HG02973 (cell line): ENCODE data around the gene IQSEC1.

Source experiments
- ATAC-seq: cut with Tn5 transposase; IDR thresholded peaks from one replicate; pipeline ENCODE4 v1.9.1; 2021; ENCODE audit warnings: moderate library complexity; ENCODE audit not compliant: unreplicated experiment

IQSEC1 gene

GRCh38 chr3:13034109-13034800 is 39.0 kb downstream of the IQSEC1 start:
- ATAC-seq: no peak

DNA sequence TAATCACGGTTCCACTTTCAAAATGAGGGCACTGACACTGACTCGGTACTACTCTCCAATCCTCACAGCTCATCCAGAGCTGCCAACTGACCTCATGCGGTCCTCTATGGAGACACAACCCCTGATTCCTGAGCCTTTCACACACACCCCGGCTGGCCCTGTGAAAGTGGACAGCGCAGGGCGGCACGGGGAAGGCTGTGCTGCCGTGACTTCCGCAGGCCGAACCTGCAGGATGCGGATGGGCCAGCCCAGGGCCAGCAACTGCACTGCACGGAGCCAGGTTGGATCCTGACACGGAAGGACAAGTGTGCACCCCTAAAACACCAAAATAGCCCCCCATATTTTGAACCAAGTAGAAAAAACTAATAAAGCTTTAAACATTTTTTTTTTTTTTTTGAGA is 41.0 kb downstream of the IQSEC1 start:
- ATAC-seq: no peak

DNA sequence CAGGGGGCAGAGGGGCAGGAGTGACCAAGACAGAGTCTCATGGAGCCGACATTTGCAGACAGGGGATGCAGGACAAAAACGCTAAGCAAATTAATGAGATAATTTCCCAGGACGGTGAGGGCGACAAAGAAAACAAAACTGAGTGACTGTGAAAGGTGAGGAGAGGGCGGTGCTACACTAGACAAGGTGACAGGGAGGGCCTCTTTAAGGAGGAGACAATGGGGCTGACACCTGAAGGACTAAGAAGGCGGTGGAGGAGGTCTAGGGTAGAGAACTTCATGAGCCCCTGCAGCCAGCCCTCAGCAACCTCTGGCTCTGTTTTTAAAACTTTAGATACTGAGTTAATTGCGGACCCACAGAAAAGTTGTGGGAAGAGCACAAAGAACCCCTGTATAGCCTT is 41.6 kb downstream of the IQSEC1 start:
- ATAC-seq: no peak

DNA sequence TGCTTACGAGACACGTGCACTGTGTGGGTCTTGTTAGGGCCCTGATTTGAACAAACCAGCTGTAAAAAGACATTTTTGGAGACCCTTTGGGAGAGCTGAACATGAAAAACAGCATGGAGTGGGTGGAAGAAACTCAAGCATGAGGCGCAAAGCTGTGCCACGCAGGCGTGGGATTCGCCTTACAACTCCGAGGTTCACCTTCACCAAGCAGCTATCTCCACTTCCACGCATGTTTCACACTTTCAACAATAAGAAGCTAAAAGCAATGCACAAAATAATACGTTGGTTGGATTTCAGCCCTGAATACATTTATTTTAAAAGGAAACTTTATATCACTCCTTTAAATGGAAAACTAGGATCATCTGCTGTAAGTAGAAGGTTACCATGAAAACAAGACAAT is 42.5 kb downstream of the IQSEC1 start:
- no peak for ATAC-seq

GRCh38 chr3:13028010-13028821 is 45.0 kb downstream of the IQSEC1 start:
- ATAC-seq: no peak

DNA sequence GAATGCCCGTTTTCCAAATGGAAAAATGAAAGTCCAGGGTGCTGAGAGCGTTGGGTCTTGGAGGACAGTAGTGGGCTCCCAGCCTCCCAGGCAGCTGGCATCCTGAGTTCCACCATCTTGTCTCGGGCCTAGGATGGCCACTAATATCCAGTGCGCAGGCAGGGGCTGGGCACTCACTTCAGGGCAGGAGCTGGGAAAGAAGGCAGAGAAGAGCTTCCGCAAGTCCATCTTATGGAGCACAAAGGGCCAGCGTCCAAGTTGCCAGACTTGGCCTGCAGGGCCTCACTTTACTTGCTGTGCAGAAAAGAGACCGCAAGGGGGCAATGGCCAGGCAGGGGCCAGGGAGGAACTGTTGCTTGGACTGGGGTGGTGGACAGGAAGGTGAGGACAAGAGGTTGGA is 46.1 kb downstream of the IQSEC1 start:
- ATAC-seq: no peak

- no peak for ATAC-seq
Measured at GRCh38 chr3:13026534-13026933, 46.7 kb downstream of the IQSEC1 start.

DNA sequence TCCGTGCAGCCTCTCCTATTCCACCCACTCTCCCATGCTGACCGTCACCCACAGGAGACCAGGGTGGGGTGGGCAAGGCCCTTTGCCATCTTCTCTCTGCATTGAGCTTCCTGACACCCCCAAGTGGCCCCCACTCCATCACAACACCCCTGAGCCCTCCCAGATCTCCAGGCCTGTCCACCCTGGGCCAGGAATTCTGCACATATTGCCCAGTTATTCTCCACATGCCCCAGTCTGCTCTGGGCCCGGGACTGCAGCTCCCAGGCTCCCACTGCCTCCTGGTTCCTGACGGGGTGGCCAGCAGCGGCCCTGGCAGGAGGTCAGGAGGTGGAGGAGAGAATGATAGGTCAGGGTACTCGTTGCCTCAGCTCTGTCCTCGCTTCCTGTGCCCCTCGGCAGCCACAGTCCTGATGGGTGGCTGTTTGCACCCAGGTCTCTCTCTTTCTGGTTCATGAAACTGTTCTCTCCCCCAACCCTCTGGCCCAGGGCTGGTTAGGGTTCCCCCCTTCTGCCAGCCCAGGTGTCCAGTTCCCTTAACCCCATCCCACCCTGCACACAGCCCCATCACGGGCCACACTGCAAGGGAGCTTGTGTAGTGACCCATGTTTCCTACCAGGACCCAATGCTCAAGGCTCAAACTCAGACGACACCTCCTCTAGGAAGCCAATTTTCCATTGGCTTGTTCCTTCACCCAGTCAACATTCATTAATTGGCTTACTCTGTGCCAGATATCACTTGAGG is 47.3 kb downstream of the IQSEC1 start:
- ATAC-seq: no peak

GRCh38 chr3:13025090-13025489 is 48.1 kb downstream of the IQSEC1 start:
- ATAC-seq: no peak

- ATAC-seq: no peak
Measured at GRCh38 chr3:13024765-13025065, 48.5 kb downstream of the IQSEC1 start.

- no peak for ATAC-seq
Measured at GRCh38 chr3:13023971-13024764, 49.1 kb downstream of the IQSEC1 start.

DNA sequence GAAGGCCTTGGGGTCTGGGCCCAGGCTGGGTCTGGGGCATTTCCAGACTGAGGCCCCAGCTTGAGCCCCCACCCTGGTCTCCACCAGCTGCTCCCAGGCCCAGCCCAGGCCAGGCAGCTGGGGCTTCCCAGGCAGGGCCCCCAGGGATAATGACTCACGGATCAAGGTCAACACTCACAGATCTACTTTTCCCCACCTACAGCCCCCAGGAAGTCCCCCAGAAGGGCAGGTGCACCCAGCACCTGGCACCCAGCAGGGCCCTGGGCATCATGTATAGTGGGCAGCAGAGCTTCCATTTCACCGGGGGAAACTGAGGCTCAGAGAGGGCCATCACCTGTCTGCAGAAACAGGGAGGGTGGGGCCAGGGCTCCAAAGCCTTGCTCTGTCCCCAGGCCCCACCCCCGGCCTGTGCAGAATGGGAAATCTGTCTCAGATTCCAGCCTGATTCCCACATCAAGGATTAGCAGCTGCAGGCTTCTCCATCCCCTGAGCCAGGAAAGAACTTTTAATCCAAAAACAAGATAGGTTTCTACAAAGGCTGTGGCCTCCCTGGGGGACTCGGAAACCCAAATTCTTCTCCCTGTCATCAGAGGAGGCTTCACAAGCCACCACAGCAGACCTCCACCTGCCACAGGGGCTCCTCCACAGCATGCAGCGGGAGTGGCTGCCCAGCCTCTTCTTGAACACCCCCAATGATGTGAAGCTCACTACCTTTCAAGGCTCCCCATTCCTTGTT is 49.8 kb downstream of the IQSEC1 start:
- no peak for ATAC-seq

DNA sequence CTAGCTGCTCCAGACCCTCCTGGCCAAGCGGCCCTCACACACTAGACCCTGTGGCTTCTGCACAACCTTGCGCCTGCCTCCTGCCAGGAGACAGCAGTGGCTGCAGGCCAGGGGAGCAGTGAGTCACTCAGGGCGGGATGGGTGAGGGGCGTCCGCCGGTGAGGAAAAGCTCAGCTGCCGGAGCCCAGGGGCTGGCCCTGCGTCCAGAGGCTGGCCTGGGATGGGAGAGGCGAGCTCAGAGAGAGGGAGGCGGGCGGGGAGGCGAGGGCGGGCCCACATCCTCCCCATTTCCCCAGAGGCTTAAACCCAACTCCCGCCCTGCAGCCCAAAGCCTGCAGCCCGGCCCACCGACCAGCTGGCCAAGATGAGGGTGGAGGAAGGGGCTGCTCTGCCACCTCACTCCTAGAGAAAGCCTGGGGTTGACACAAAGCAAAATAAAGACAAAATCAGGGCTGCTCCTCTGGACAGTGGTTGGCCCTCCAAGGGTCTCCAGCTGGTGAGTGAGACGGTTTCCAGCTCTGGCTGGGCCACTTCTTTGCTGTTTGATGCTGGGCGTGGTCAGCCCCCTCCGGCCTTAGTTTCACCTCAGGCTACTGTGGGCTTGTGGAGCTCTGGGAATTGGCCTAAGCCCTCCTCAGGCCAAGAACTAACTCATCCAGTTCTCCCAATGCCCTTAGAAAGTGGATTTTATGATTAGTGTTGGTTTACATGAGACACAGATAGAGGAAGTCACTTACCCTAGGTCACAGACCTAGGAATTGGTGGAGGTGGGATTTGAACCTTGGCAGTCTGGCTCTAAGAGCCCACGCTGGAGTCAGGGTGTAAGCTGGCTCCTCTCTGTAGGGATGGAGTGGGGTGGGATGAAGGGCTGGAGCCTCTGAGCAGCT is 50.6 kb downstream of the IQSEC1 start:
- peak; percentile 31 for ATAC-seq

DNA sequence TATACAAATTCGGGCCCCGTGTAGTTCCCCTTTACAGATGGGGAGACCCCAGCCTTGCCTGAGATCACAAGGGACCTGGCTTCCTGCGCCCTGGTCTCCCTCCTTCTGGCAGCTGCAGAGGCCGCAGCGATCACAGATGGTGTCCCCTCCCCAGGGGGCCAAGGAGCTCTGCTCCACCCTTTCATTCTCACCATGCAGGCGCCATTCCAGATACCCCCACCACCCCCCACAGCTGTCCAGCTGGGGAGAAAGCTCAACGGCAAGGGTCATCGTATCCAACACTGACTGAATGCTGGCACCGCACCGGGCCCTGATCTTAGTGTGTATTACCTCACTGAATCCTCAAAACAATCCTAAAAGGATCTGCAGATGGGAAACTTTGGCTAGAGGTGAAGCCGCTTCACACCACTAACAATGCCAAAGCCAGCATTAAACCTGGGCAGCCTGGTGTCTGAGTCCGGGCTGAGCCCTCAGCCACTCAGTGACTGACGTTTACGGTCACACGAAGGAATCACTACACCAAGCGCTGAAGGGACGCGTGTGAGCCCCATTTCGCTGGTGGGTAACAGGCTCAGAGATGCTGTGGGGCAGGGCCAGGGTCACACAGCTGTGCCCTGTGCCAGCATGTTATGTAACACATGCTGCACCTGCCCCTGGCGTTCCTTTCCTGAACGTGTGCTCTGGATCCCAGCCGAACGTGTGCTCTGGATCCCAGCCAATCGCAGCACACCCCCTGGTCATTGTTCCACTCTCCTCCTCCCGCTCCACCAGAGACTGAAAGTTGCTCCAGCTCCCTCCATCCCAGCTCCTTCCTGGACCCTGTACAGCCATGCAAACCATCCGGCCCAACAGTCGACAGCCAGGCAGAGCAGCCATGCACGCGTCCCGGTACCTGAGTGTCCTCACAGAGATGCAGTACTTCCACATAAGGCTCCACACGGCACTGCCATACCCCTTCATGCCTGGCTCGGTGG is 51.8 kb downstream of the IQSEC1 start:
- no peak for ATAC-seq

DNA sequence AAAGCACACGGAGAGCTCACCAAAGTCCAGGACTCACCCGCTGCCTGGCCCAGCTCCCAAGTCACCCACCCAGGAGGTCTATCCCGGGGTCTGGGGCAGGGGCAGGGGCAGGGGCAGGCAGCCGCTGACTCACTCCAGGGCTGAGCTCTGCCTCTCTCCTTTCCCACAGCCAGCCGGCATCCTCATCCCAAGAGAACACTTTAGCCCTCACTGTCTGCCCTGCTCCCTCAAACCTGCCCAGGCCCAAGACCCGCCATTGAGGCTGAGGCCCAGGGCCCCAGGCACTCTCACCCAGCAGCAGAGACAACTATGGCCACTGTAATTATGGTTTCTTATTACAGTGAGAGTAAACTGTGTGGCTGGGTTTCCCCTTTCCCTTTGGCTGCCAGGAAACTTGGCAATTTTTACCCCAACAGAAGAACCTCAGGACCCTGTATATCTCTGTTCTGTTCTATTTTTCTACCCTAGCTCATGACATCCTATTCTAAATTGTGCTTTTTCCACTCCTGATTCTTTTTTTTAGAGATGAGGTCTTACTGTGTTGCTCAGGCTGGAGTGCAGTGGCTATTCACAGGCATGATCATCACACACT is 53.0 kb downstream of the IQSEC1 start:
- no peak for ATAC-seq

GRCh38 chr3:13019243-13020095 is 53.8 kb downstream of the IQSEC1 start:
- no peak for ATAC-seq
